Measurements from ENCODE around the gene GRK7. TPM values are rescaled to one million over a fixed set of nuclear protein-coding genes. Genes with fewer than 3 reads are reported as not detected.

GRK7 gene
- total and polyA plus RNA-seq, 2 of the 4 experiments (the other 2 are of a cell fraction) = not detected

DNA sequence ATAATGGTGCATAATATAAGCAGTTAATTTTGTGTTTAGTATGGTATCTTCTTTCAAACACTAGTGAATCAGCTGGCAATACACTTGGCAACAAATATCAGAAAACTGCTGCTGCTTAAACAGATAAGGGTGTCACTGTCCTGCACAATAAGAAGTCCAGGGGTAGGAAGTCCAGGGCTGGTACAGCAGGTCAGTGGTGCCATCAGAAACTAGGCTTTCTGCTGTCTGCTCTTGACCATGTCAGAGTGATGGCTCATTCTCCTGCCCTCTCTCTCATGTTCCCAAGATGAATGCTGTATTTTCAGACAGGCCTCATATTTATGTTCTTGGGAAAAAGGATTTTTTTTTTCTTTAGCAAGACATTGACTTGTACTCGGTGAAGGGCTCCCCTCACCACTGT lies 9.2 kb upstream of the GRK7 start:
- H3K9me3 ChIP-seq (ENCODE audit: control insufficient read depth, insufficient read depth, low read length) = no peaks in the 10 kb centered on the region
- H4K91ac ChIP-seq (ENCODE audit: insufficient read depth, low read depth, low read length) = no peak overlapping the region
- peaks cover 5% of the 10 kb centered on the region for H3K36me3 ChIP-seq (ENCODE audit: control insufficient read depth, insufficient read depth, low read length)
- no peak overlapping the region for H3K27ac ChIP-seq (ENCODE audit: insufficient read depth, low read length)
- in situ Hi-C loops (cut with MboI; ENCODE audit: low sequenced_read_pairs) = no loop called here
- no peak overlapping the region for H2AFZ ChIP-seq (replicated peaks; ENCODE audit: low read length, poor library complexity)
- no peak overlapping the region for H3K4ac ChIP-seq (ENCODE audit: low read depth, low read length)
- dilution Hi-C loops (cut with HindIII; ENCODE audit: low sequenced_read_pairs, unreplicated experiment) = no loop called here
- H3K9ac ChIP-seq (ENCODE audit: low read depth, low read length) = no peak overlapping the region
- no peak overlapping the region for H3K18ac ChIP-seq (ENCODE audit: low read depth, low read length)
- H3K14ac ChIP-seq (replicated peaks; ENCODE audit: low read depth, low read length) = no peak overlapping the region
- no CpG with 5 or more reads among the region's 1 CpG for WGBS, 2 experiments (ENCODE audit: extremely low coverage in 2 of 2, insufficient read length in 1 of 2)
- H2AK5ac ChIP-seq (ENCODE audit: low read depth, low read length) = no peak overlapping the region
- no peak overlapping the region for H2BK20ac ChIP-seq (ENCODE audit: low read depth, low read length)
- TF ChIP-seq CHD1 (IDR thresholded peaks at IDR 0.05; ENCODE audit: low read depth, low read length) = no peak
- TF ChIP-seq POLR2A (IDR thresholded peaks at IDR 0.05; ENCODE audit: low read depth, low read length) = no peak
- no peak for TF ChIP-seq RFX5 (IDR thresholded peaks at IDR 0.05; ENCODE audit: low read depth, low read length)
- no peak for TF ChIP-seq NFE2L2 (IDR thresholded peaks at IDR 0.05; ENCODE audit: low read depth, low read length)
- no peak for TF ChIP-seq MAFK (IDR thresholded peaks at IDR 0.05; ENCODE audit: low read depth, low read length)
- TF ChIP-seq, protein P1, sequence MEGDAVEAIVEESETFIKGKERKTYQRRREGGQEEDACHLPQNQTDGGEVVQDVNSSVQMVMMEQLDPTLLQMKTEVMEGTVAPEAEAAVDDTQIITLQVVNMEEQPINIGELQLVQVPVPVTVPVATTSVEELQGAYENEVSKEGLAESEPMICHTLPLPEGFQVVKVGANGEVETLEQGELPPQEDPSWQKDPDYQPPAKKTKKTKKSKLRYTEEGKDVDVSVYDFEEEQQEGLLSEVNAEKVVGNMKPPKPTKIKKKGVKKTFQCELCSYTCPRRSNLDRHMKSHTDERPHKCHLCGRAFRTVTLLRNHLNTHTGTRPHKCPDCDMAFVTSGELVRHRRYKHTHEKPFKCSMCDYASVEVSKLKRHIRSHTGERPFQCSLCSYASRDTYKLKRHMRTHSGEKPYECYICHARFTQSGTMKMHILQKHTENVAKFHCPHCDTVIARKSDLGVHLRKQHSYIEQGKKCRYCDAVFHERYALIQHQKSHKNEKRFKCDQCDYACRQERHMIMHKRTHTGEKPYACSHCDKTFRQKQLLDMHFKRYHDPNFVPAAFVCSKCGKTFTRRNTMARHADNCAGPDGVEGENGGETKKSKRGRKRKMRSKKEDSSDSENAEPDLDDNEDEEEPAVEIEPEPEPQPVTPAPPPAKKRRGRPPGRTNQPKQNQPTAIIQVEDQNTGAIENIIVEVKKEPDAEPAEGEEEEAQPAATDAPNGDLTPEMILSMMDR (conservative IDR thresholded peaks at IDR 0.05; ENCODE audit: low read depth, low read length) = no peak
- no peak for TF ChIP-seq CEBPB (IDR thresholded peaks at IDR 0.05; ENCODE audit: low read depth, low read length)
- no peak for TF ChIP-seq RAD21 (IDR thresholded peaks at IDR 0.05; ENCODE audit: low read length)
- no peak for TF ChIP-seq MAZ (IDR thresholded peaks at IDR 0.05; ENCODE audit: borderline replicate concordance, low read depth, low read length)
- TF ChIP-seq SMC3 (IDR thresholded peaks at IDR 0.05; ENCODE audit: low read depth, low read length) = no peak
- no peak for TF ChIP-seq BHLHE40 (IDR thresholded peaks at IDR 0.05; ENCODE audit: low read depth, low read length)
- TF ChIP-seq FOS (IDR thresholded peaks at IDR 0.05; ENCODE audit: low read depth, low read length) = no peak
- TF ChIP-seq MXI1 (IDR thresholded peaks at IDR 0.05; ENCODE audit: borderline replicate concordance, low read depth, low read length) = no peak
- TF ChIP-seq, protein P2, sequence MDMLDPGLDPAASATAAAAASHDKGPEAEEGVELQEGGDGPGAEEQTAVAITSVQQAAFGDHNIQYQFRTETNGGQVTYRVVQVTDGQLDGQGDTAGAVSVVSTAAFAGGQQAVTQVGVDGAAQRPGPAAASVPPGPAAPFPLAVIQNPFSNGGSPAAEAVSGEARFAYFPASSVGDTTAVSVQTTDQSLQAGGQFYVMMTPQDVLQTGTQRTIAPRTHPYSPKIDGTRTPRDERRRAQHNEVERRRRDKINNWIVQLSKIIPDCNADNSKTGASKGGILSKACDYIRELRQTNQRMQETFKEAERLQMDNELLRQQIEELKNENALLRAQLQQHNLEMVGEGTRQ (IDR thresholded peaks at IDR 0.05; ENCODE audit: low read depth, low read length) = no peak
- TF ChIP-seq, protein P3, sequence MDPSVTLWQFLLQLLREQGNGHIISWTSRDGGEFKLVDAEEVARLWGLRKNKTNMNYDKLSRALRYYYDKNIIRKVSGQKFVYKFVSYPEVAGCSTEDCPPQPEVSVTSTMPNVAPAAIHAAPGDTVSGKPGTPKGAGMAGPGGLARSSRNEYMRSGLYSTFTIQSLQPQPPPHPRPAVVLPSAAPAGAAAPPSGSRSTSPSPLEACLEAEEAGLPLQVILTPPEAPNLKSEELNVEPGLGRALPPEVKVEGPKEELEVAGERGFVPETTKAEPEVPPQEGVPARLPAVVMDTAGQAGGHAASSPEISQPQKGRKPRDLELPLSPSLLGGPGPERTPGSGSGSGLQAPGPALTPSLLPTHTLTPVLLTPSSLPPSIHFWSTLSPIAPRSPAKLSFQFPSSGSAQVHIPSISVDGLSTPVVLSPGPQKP (IDR thresholded peaks at IDR 0.05; ENCODE audit: borderline replicate concordance, low read depth, low read length) = no peak
- no peak for TF ChIP-seq RCOR1 (IDR thresholded peaks at IDR 0.05; ENCODE audit: insufficient replicate concordance, low read length)
- ATAC-seq (ENCODE audit: low read depth) = no peak
- DNase-seq = no peak
- no peak overlapping the region for H2BK120ac ChIP-seq (ENCODE audit: low read depth, low read length)
- no peaks in the 10 kb centered on the region for H3K9me1 ChIP-seq (ENCODE audit: insufficient read depth, low read length)
- H4K5ac ChIP-seq (ENCODE audit: low read depth, low read length) = no peak overlapping the region
- no peak overlapping the region for H2BK15ac ChIP-seq (ENCODE audit: low read depth, low read length)
- CTCF ChIA-PET = no interaction called here
- no peak overlapping the region for H2BK5ac ChIP-seq (ENCODE audit: low read depth, low read length, poor library complexity, severe bottlenecking)
- no peak overlapping the region for H3K4me2 ChIP-seq (ENCODE audit: low read depth, low read length)
- peaks cover 3% of the 10 kb centered on the region in 2 experiments; a peak in 1 of 4 replicates for H3K79me1 ChIP-seq (ENCODE audit: low read depth in 1 of 2, low read length in 2 of 2)
- BruUV-seq (replicated peaks) = no TSS peak
- POLR2A ChIA-PET (ENCODE audit: unreplicated experiment) = no interaction called here
- H3K4me3 ChIP-seq (ENCODE audit: insufficient read depth, low read depth, low read length) = no peak overlapping the region
- H4K8ac ChIP-seq (ENCODE audit: low read depth in 2 of 2, low read length in 2 of 2) = no peak overlapping the region
- H3K27me3 ChIP-seq (ENCODE audit: control insufficient read depth, insufficient read depth, low read length) = no peaks in the 10 kb centered on the region
- H2AK9ac ChIP-seq (replicated peaks; ENCODE audit: low read depth, low read length, poor library complexity) = no peak overlapping the region
- H3K23ac ChIP-seq (ENCODE audit: low read depth, low read length) = no peak overlapping the region
- intact Hi-C loops (cut with micrococcal nuclease) = no loop called here
- H3K4me1 ChIP-seq (ENCODE audit: control insufficient read depth, insufficient read depth, low read length) = no peaks in the 10 kb centered on the region
- no peaks in the 10 kb centered on the region for H4K20me1 ChIP-seq (ENCODE audit: insufficient read depth, low read length)
- H3K56ac ChIP-seq (ENCODE audit: extremely low read depth, insufficient read depth, low read length) = no peak overlapping the region

Data from IMR-90 (cell line).